ENCODE measurements around the gene PLXNA1.

Gene PLXNA1

GRCh38 chr3:126955004-126955790 lies 27.7 kb upstream of the PLXNA1 start:
- no peak for DNase-seq (ENCODE audit: low read depth in 1 of 2, low spot score in 1 of 2)
- H3K27ac ChIP-seq (replicated peaks): no peak overlapping the region
- TF ChIP-seq SPI1 (IDR thresholded peaks at IDR 0.05; ENCODE audit: borderline replicate concordance, low read depth): no peak

GRCh38 chr3:126956361-126956760 lies 26.6 kb upstream of the PLXNA1 start:
- DNase-seq (ENCODE audit: low read depth in 1 of 2, low spot score in 1 of 2): no peak
- H3K4me3 ChIP-seq (replicated peaks; ENCODE audit: insufficient read depth, low read length): no peak overlapping the region
- no peak overlapping the region for H3K27ac ChIP-seq (replicated peaks)
- H3K27me3 ChIP-seq (ENCODE audit: insufficient read depth, poor library complexity, severe bottlenecking): no peaks in the 10 kb centered on the region
- TF ChIP-seq SPI1 (IDR thresholded peaks at IDR 0.05; ENCODE audit: borderline replicate concordance, low read depth) (no peak), POLR2AphosphoS5 (IDR thresholded peaks at IDR 0.05; ENCODE audit: low read depth) (no peak), GABPA (IDR thresholded peaks at IDR 0.05; ENCODE audit: low read depth) (no peak)

More at GRCh38 chr3:126955004-126955790, 27.7 kb upstream of the PLXNA1 start:
- H3K27me3 ChIP-seq (ENCODE audit: insufficient read depth, poor library complexity, severe bottlenecking): no peaks in the 10 kb centered on the region
- no peak overlapping the region for H3K4me3 ChIP-seq (replicated peaks; ENCODE audit: insufficient read depth, low read length)

- no peak overlapping the region for H3K4me3 ChIP-seq (replicated peaks; ENCODE audit: insufficient read depth, low read length)
- no peaks in the 10 kb centered on the region for H3K27me3 ChIP-seq (ENCODE audit: insufficient read depth, poor library complexity, severe bottlenecking)
These were observed 25.9 kb upstream of the PLXNA1 start for GRCh38 chr3:126956866-126957650.

GRCh38 chr3:126957776-126958637 lies 24.9 kb upstream of the PLXNA1 start:
- Histone ChIP-seq H3K27me3 (ENCODE audit: insufficient read depth, poor library complexity, severe bottlenecking) (no peaks in the 10 kb centered on the region), H3K4me3 (replicated peaks; ENCODE audit: insufficient read depth, low read length) (no peak overlapping the region), H3K27ac (replicated peaks) (no peak overlapping the region)
- no peak for DNase-seq (ENCODE audit: low read depth in 1 of 2, low spot score in 1 of 2)
- TF ChIP-seq REST (IDR thresholded peaks at IDR 0.05; ENCODE audit: insufficient replicate concordance, low read depth) (no peak), GABPA (IDR thresholded peaks at IDR 0.05; ENCODE audit: low read depth) (no peak), POLR2AphosphoS5 (IDR thresholded peaks at IDR 0.05; ENCODE audit: low read depth) (no peak), CTCF (IDR thresholded peaks at IDR 0.05; ENCODE audit: insufficient read depth, low read length) (no peak), SPI1 (IDR thresholded peaks at IDR 0.05; ENCODE audit: borderline replicate concordance, low read depth) (no peak)

More at GRCh38 chr3:126956866-126957650, 25.9 kb upstream of the PLXNA1 start:
- TF ChIP-seq SPI1 (IDR thresholded peaks at IDR 0.05; ENCODE audit: borderline replicate concordance, low read depth): no peak
- no peak for TF ChIP-seq CTCF (IDR thresholded peaks at IDR 0.05; ENCODE audit: insufficient read depth, low read length)
- TF ChIP-seq GABPA (IDR thresholded peaks at IDR 0.05; ENCODE audit: low read depth): no peak
- TF ChIP-seq REST (IDR thresholded peaks at IDR 0.05; ENCODE audit: insufficient replicate concordance, low read depth): no peak
- TF ChIP-seq POLR2AphosphoS5 (IDR thresholded peaks at IDR 0.05; ENCODE audit: low read depth): no peak
- no peak for DNase-seq (ENCODE audit: low read depth in 1 of 2, low spot score in 1 of 2)
- no peak overlapping the region for H3K27ac ChIP-seq (replicated peaks)

Measured in HL-60 (cell line).